Mesenchymal stem cell (in vitro differentiated cells and primary cell): ENCODE data around the gene ENHO.

Source experiments
- DNase-seq: peaks from one replicate; pipeline ENCODE4 v3.0.0-alpha.2; 2013
- H2AFZ ChIP-seq: one replicate; pipeline ENCODE4 v1.6.1; 2013; ENCODE audit warnings: low read depth, mild to moderate bottlenecking, control low read depth, inconsistent platforms, low read length, moderate library complexity
- H2AK5ac ChIP-seq: 2 replicates; pipeline ENCODE4 v1.6.1; 2013; ENCODE audit warnings: low read length, moderate library complexity, mild to moderate bottlenecking, inconsistent platforms; ENCODE audit not compliant: severe bottlenecking
- H2BK120ac ChIP-seq: one replicate; pipeline ENCODE4 v1.6.1; 2013; ENCODE audit warnings: low read depth, mild to moderate bottlenecking, inconsistent platforms, low read length, moderate library complexity
- H2BK12ac ChIP-seq, 2 experiments: one replicate each; pipeline ENCODE4 v1.6.1; 2013; ENCODE audit warnings: inconsistent platforms in 2 of 2, low read length in 2 of 2, mild to moderate bottlenecking in 2 of 2, moderate library complexity in 2 of 2, control low read depth in 1 of 2
- H2BK15ac ChIP-seq: one replicate; pipeline ENCODE4 v1.6.1; 2013; ENCODE audit warnings: mild to moderate bottlenecking, low read depth, inconsistent platforms; ENCODE audit not compliant: poor library complexity, severe bottlenecking
- H2BK5ac ChIP-seq: 2 replicates; pipeline ENCODE4 v1.6.1; 2013; ENCODE audit warnings: low read depth, mild to moderate bottlenecking, low read length, control low read depth, inconsistent platforms; ENCODE audit not compliant: poor library complexity, severe bottlenecking
- H3K14ac ChIP-seq, 2 experiments: one replicate each; pipeline ENCODE4 v1.6.1; 2013; ENCODE audit warnings: inconsistent platforms in 2 of 2, low read length in 2 of 2, control low read depth in 1 of 2, mild to moderate bottlenecking in 1 of 2, moderate library complexity in 1 of 2
- H3K18ac ChIP-seq, 2 experiments: one replicate each; pipeline ENCODE4 v1.6.1; 2013; ENCODE audit warnings: inconsistent platforms in 2 of 2, low read length in 2 of 2, control low read depth in 1 of 2, low read depth in 1 of 2, mild to moderate bottlenecking in 1 of 2
- H3K23ac ChIP-seq, 2 experiments: one replicate each; pipeline ENCODE4 v1.6.1; 2013; ENCODE audit warnings: inconsistent platforms in 2 of 2, low read length in 2 of 2, mild to moderate bottlenecking in 2 of 2, moderate library complexity in 2 of 2, control low read depth in 1 of 2
- H3K27ac ChIP-seq: 2 replicates; pipeline ENCODE4 v1.5.1; 2013; ENCODE audit warnings: mild to moderate bottlenecking, moderate library complexity, low read length, control low read depth, inconsistent platforms; ENCODE audit not compliant: poor library complexity, severe bottlenecking
- H3K27me3 ChIP-seq, 2 experiments: 2 replicates each; pipeline versions ENCODE4 v1.6.1 to v1.7.0; 2013; ENCODE audit warnings: low read length in 2 of 2, mild to moderate bottlenecking in 2 of 2, moderate library complexity in 2 of 2, control low read depth in 1 of 2, inconsistent platforms in 1 of 2; ENCODE audit not compliant: control insufficient read depth in 1 of 2, insufficient read depth in 1 of 2
- H3K36me3 ChIP-seq, 2 experiments: 2 replicates each; pipeline versions ENCODE4 v1.6.1 to v1.7.0; 2013; ENCODE audit warnings: low read length in 2 of 2, control low read depth in 1 of 2, inconsistent platforms in 1 of 2, low read depth in 1 of 2, mild to moderate bottlenecking in 1 of 2; ENCODE audit not compliant: insufficient read depth in 2 of 2, control insufficient read depth in 1 of 2
- H3K4ac ChIP-seq, 2 experiments: one replicate each; pipeline ENCODE4 v1.6.1; 2013; ENCODE audit warnings: inconsistent platforms in 2 of 2, low read length in 2 of 2, mild to moderate bottlenecking in 2 of 2, moderate library complexity in 2 of 2, control low read depth in 1 of 2, low read depth in 1 of 2
- H3K4me1 ChIP-seq: 2 replicates; pipeline ENCODE4 v1.6.1; 2013; ENCODE audit warnings: low read depth, low read length, control low read depth; ENCODE audit not compliant: control insufficient read depth, insufficient read depth
- H3K4me2 ChIP-seq: 2 replicates; pipeline ENCODE4 v1.6.1; 2013; ENCODE audit warnings: low read length, mild to moderate bottlenecking, inconsistent platforms; ENCODE audit not compliant: poor library complexity, severe bottlenecking
- H3K4me3 ChIP-seq, 2 experiments: 2 replicates each; pipeline versions ENCODE4 v1.5.1 to v1.7.0; 2013; ENCODE audit warnings: low read length in 2 of 2, mild to moderate bottlenecking in 2 of 2, control low read depth in 1 of 2, low read depth in 1 of 2; ENCODE audit not compliant: insufficient read depth in 1 of 2
- H3K79me1 ChIP-seq: replicated peaks from 2 replicates; pipeline ENCODE4 v1.6.1; 2013; ENCODE audit warnings: mild to moderate bottlenecking, control low read depth, low read length, inconsistent platforms; ENCODE audit not compliant: poor library complexity, severe bottlenecking
- H3K9ac ChIP-seq: 2 replicates; pipeline ENCODE4 v1.7.0; 2013; ENCODE audit warnings: mild to moderate bottlenecking, low read length, moderate library complexity
- H3K9me3 ChIP-seq: 2 replicates; pipeline ENCODE4 v1.7.0; 2013; ENCODE audit warnings: mild to moderate bottlenecking, low read length; ENCODE audit not compliant: control insufficient read depth
- H4K8ac ChIP-seq: one replicate; pipeline ENCODE4 v1.6.1; 2013; ENCODE audit warnings: inconsistent platforms, mild to moderate bottlenecking, low read length, moderate library complexity
- H4K91ac ChIP-seq: one replicate; pipeline ENCODE4 v1.6.1; 2013; ENCODE audit warnings: mild to moderate bottlenecking, low read length, inconsistent platforms
- WGBS: methylation state at CpG from one replicate; pipeline ENCODE4 v1.1.7; 2013; ENCODE audit warnings: mixed read lengths; 5-methylcytosine and 5-hydroxymethylcytosine counted together

ENHO gene

GRCh38 chr9:34550681-34551270, 28.0 kb upstream of the ENHO start:
- Histone ChIP-seq H3K14ac (no peak overlapping the region), H3K9ac (no peak overlapping the region), H3K79me1 (no peaks in the 10 kb centered on the region), H3K4me3 (no peak overlapping the region), H2BK120ac (no peak overlapping the region), H2AK5ac (no peak overlapping the region), H3K27ac (no peak overlapping the region), H3K36me3 (no peaks in the 10 kb centered on the region), H4K91ac (no peak overlapping the region), H3K4ac (no peak overlapping the region), H3K4me1 (peaks cover 4% of the 10 kb centered on the region), H4K8ac (no peak overlapping the region), H2BK12ac (no peak overlapping the region), H2BK15ac (no peak overlapping the region), H2AFZ (no peak overlapping the region), H3K9me3 (no peaks in the 10 kb centered on the region), H3K18ac (no peak overlapping the region), H2BK5ac (no peak overlapping the region), H3K4me2 (no peak overlapping the region), H3K27me3 (peaks cover 45 to 48% of the 10 kb centered on the region in 2 experiments), H3K23ac (no peak overlapping the region)
- WGBS: 80% methylated on average over 4 of the region's 5 CpGs
- no peak for DNase-seq

GRCh38 chr9:34550016-34550680, 27.4 kb upstream of the ENHO start:
- H4K8ac ChIP-seq: no peak overlapping the region
- H3K36me3 ChIP-seq: no peaks in the 10 kb centered on the region
- no peaks in the 10 kb centered on the region for H3K79me1 ChIP-seq
- no peaks in the 10 kb centered on the region for H3K9me3 ChIP-seq
- H3K9ac ChIP-seq: no peak overlapping the region
- no peak overlapping the region for H4K91ac ChIP-seq
- DNase-seq: no peak
- no peak overlapping the region for H2BK12ac ChIP-seq
- H2AK5ac ChIP-seq: no peak overlapping the region
- no peak overlapping the region for H3K23ac ChIP-seq
- H3K4me3 ChIP-seq: no peak overlapping the region
- WGBS: 85% methylated on average over 12 of the region's 12 CpGs
- no peak overlapping the region for H3K18ac ChIP-seq
- H3K27me3 ChIP-seq: peaks cover 49 to 51% of the 10 kb centered on the region in 2 experiments
- no peak overlapping the region for H3K4ac ChIP-seq
- H2BK120ac ChIP-seq: no peak overlapping the region
- H3K4me1 ChIP-seq: peaks cover 4% of the 10 kb centered on the region
- no peak overlapping the region for H2BK5ac ChIP-seq
- no peak overlapping the region for H2AFZ ChIP-seq
- H2BK15ac ChIP-seq: no peak overlapping the region
- H3K14ac ChIP-seq: no peak overlapping the region
- H3K27ac ChIP-seq: no peak overlapping the region
- H3K4me2 ChIP-seq: no peak overlapping the region

GRCh38 chr9:34549407-34549732, 26.6 kb upstream of the ENHO start:
- no peak overlapping the region for H4K91ac ChIP-seq
- no peak overlapping the region for H2BK12ac ChIP-seq
- no peak overlapping the region for H3K27ac ChIP-seq
- no peaks in the 10 kb centered on the region for H3K79me1 ChIP-seq
- H3K18ac ChIP-seq: no peak overlapping the region
- H3K4me1 ChIP-seq: peaks cover 2% of the 10 kb centered on the region
- no peak overlapping the region for H3K9ac ChIP-seq
- no peak overlapping the region for H3K4me3 ChIP-seq
- H3K9me3 ChIP-seq: no peaks in the 10 kb centered on the region
- no peak overlapping the region for H3K4ac ChIP-seq
- H3K27me3 ChIP-seq: peaks cover 51 to 58% of the 10 kb centered on the region in 2 experiments
- H3K14ac ChIP-seq: no peak overlapping the region
- H2BK120ac ChIP-seq: no peak overlapping the region
- WGBS: 81% methylated on average over 5 of the region's 5 CpGs
- no peak overlapping the region for H3K4me2 ChIP-seq
- H2AFZ ChIP-seq: no peak overlapping the region
- H3K36me3 ChIP-seq: no peaks in the 10 kb centered on the region
- H4K8ac ChIP-seq: no peak overlapping the region
- H3K23ac ChIP-seq: no peak overlapping the region
- H2BK5ac ChIP-seq: no peak overlapping the region
- no peak overlapping the region for H2AK5ac ChIP-seq
- no peak overlapping the region for H2BK15ac ChIP-seq
- DNase-seq: no peak

- Histone ChIP-seq H4K8ac (no peak overlapping the region), H3K9ac (no peak overlapping the region), H2BK5ac (no peak overlapping the region), H4K91ac (no peak overlapping the region), H2BK12ac (no peak overlapping the region), H3K4me1 (peaks cover 2% of the 10 kb centered on the region), H3K79me1 (no peaks in the 10 kb centered on the region), H3K27ac (no peak overlapping the region), H3K23ac (no peak overlapping the region), H3K14ac (no peak overlapping the region), H3K27me3 (peaks cover 44 to 53% of the 10 kb centered on the region in 2 experiments), H3K18ac (no peak overlapping the region), H3K4ac (no peak overlapping the region), H3K4me3 (no peak overlapping the region), H2AFZ (no peak overlapping the region), H3K9me3 (no peaks in the 10 kb centered on the region), H2AK5ac (no peak overlapping the region), H3K4me2 (no peak overlapping the region), H2BK15ac (no peak overlapping the region), H3K36me3 (no peaks in the 10 kb centered on the region), H2BK120ac (no peak overlapping the region)
- DNase-seq: peak; percentile 72
- 20% methylated on average over 13 of the region's 13 CpGs for WGBS
Measured at GRCh38 chr9:34547960-34548611, 25.3 kb upstream of the ENHO start.
